ENCODE results near the gene PHYKPL.
"Not testable (repeated sequence)": the region's sequence is repeated elsewhere in the genome, so short reads cannot be mapped to it uniquely, and the experiment has no call there.

Gene PHYKPL

GRCh38 chr5:178238711-178239592, 6.3 kb upstream of the PHYKPL start:
- no peak for DNase-seq

DNA sequence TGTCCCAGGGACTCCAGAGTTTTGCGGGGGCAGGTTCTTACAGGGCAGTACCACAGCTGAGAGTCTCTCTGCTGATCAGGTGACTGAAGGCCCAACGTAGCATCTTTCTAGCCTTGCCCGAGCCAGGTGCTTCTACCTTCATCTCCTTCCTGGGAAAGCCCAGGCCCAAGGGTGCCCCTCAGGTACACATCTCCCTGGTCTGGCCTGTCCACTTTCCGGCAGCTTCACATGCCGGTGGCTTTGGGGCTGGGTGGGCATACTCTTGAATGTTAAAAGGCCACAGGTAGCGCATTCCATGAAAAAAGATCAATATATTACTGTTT, 5.7 kb upstream of the PHYKPL start:
- no peak for DNase-seq

- DNase-seq = no peak
Measured at GRCh38 chr5:178237431-178238312, 5.1 kb upstream of the PHYKPL start.

DNA sequence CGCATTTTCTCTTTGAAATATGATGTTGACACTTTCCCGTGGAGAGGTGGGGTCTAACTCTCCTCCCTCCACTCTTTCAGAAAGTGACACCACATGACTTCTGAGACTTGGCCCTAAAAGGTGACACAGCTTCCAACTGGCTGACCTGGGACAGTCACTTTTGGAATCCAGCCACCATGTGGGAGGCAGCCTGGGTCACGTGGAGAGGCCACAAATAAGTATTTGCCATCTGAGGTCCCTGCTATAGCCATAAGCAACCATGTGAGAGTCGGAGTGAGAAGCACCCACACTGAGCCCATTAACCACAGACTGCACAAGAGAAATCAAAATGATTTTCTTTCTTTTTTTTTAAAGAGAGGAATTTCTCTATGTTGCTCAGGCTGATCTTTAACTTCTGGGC, 4.1 kb upstream of the PHYKPL start:
- DNase-seq = no peak

DNA sequence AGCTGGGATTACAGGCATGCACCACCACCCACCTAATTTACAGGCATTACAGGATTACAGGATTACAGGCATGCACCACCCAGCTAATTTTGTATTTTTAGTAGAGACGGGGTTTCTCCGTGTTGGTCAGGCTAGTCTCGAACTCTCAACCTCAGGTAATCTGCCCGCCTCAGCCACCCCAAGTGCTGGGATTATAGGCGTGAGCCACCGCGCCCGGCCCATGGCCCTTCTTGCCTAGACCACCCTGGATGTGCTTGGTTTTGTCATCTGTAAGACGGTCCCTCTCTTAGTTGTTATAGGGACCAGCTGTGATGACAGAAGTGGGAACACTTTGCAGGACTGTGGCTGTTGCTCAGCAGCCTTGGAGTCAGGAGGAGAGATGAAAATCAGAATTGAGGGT, 3.5 kb upstream of the PHYKPL start:
- DNase-seq = no peak

DNA sequence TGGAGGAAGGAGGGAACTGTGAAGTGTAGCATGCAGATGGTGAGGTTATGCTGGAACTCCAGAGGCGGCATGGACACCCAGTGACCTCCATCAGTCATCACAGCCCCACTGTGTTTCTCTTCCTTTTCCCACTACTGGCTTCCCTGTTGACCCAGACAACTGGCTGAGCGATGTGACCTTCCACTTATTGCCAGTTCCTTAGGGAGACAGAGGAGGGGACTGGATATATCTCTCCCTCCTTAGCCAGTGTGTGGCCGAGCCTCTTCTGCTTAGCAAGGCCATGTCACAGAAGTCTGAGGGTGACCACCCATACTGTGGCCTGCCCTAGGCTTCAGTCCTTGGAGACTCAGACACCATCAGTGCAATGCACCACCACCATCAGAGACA, 3.0 kb upstream of the PHYKPL start:
- no peak for DNase-seq

DNA sequence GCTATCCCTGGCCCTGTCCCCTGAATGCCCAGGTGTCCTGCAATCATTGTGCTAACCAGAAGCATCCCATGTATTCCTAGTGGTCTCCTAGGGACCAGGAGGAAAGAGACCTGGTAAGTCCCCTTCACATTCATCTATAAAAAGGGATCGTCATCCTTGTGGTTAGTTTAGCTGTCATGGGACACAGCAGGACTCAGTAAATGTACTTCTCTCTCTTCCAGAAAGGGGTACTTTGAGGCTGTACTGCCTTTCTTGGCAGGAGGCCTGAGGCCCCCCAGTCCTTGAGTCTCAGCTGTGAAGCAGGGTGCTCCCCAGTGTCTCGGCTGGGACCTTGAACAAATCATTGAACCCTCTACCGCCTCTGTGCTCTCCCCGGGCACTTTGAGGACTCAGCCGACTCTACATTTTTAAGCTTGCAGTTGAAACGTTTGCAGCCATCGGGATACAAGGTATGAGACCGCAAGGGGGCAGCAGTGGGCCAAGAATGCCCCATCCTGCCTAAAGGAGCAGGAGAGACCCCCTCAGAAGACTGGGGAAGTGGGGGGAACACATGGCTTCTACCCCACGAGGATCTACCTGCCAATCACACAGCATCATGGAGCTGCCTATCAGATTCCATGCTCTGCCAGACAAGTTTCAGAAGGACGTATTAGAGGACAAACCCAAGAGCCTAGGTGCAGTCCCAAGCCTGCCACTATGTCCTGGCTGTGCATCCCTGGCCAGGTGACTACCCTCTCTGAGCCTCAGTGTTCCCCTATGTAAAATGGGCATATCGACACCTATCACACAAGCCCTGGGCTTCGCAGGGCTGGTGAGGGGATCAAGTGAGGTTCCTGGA, 2.4 kb upstream of the PHYKPL start:
- peak; percentile 31 for DNase-seq

DNA sequence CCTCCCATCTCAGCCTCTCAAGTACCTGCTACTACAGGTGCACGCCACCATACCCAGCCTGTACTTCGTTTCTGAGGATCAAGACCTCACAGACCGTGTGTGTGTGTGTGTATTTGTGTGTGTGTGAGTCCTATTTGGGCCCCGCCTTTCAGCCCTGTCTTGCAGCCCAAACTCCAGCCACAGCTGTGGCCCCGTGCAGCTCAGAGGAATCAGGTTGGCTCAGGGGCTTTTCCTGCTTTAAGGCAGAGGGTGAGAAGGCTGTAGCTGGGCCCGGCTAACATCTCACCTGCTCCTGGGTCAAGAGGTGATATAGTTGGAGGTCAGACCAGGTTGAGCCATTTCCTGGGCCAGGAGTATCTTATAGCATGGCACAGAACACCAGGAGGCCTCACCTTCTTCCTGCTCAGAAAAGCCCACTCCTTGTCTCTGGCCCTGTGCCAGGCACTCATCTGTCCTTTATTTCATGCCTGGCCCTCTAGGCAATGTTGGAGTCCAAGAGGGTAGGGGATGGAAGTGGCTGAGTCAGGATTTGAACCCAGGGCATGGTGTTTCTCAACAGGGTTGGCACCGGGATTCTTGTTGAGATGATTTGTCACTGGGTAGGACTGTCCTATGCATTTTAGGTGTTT, 1.6 kb upstream of the PHYKPL start:
- no peak for DNase-seq

GRCh38 chr5:178232920-178233429, 373 bp upstream of the PHYKPL start:
- DNase-seq = no peak

GRCh38 chr5:178231539-178232123, 971 bp downstream of the PHYKPL start:
- DNase-seq = no peak

GRCh38 chr5:178230879-178231538, 1.6 kb downstream of the PHYKPL start:
- no peak for DNase-seq

DNA sequence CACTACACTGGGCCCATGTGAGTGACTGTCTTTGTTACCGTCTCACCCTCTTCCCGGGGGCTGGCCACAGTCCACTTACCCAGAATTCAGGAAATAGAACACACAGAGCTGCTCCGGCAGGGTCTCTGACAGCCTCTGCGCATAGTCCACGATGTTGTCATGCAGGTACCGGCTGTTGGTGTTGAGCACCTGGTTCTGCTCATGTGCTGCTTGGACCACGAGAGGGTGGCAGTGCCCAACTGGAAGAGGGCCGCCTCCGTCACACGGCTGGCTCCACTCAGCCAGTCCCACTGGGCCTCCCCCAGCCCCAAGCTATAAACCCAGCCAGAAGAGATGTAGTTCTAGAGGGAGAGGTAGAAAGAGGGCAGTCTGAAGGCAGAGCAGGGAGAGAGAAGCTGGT, 2.7 kb downstream of the PHYKPL start:
- no peak for DNase-seq

DNA sequence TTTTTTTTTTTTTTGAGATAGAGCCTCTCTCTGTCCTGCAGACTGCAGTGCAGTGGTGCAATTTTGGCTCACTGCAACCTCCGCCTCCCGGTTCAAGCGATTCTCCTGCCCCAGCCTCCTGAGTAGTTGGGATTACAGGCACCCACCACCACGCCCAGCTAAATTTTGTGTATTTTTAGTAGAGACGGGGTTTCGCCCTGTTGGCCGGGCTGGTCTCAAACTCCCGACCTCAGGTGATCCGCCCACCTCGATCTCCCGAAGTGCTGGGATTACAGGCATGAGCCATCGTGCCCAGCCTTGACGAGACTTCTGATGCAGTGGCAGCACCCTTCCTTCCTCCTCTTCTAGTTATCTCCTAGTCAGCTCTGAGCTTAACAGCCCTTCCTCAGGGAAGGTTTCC, 3.5 kb downstream of the PHYKPL start:
- not testable (repeated sequence) for DNase-seq

DNA sequence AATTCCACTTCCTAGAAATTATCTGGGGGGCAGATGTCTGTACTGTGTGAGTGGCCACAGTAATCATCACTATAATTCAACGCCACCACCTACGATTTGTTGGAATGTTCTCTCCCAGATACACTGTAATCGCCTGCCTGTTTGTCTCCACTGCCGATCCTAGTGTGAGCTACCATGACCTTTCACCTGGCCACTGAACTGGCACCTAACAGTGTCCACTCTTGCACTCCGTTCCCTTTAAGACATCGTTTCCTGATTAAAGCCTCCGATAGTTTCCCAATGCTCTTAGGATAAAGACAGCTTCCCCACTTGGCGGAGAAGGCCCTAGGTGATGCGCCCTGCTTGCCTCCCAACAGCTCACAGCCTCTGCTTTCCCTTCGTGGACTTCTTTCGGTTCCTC, 4.0 kb downstream of the PHYKPL start:
- no peak for DNase-seq

DNA sequence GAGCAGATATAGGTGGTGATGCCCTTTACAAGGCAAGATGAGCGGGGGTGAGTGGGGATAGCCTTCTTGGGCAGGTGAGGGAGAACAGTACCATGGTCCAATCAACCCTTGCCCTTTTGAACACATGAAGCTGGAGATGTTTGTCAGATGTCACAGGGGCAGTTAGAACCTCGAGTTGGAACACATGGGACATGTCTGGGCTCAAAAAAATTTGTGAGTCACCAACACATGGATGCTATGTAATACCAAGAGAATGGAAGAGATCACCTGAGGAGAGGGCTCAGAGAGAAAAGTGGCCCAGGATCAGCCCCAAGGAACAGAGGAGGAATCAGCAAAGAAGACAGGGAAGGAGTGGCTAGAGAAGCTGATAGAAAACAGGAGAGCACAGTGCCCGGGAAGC, 4.7 kb downstream of the PHYKPL start:
- no peak for DNase-seq

DNA sequence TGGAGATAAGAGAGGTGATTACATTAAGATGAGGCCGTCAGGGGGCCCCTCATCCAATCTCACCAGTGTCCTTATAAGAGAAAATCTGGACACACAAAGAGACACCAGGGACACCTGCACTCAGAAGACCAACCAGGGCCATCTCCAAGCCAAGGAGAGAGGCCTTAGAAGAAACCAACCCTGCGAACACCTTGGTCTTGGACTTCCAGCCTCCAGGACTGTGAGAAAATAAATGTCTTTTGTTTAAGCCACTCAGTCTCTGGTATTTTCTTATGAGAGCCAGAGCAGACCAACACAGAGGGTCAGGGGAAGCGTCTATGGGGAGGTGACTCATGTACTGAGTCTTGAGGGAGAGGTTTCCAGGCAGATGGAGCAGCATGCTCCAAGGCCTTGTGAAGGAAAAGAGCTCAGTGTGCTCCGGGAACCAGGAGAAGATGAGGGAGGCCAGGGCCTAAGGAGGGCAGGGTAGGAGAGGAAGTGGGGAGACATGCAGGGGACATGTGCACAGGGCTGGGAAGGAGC, 5.4 kb downstream of the PHYKPL start:
- no peak for DNase-seq

GRCh38 chr5:178225174-178225573, 7.4 kb downstream of the PHYKPL start:
- no peak for DNase-seq

DNA sequence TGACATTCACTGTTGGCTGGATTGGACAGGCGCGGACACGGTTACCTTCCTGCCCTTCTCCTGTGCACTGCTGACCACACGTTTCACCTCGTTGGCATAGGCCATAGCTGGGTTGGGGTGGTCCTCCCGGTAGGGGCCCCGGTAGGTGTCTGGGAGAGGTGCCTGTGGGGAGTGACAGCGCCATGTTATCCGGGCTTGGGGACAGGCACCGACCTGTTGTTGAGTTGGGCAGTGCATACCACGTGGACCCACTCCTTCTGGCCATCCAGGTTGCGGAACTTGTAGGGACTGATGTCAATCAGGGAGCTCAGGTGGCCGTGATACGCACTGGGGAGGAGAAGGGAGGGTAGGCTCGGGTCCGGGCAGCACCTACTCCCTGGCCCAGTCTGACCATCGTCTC, 8.2 kb downstream of the PHYKPL start:
- DNase-seq = no peak

GRCh38 chr5:178223828-178224335, 8.7 kb downstream of the PHYKPL start:
- DNase-seq = no peak

DNA sequence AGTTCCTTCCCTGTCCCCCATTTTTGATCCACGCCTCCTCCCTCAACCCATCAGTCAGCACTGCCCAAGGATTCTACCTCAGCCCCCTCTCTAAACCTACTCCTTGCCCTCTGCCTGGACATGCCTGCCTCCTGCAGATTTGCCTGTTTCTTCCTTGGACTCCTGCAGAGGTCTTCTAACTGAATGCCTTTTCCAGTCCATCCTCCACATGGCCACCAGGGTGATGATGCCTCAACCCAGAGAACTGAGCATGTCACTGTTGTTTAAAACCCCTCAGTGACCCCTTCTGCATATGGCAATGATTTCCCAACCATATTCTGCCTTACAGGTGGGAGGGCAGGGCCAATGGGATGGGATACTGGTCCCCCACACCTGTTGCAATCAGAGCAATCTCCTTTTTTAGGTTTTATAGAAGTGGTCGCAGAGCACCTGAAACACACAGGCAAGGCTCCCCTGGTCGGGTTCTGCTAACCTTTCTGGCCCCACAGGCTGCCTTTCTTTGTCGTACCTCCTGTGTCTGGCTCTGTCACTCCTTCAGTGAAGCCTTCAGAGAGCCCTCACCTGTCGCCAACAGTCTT, 9.3 kb downstream of the PHYKPL start:
- DNase-seq = no peak

DNA sequence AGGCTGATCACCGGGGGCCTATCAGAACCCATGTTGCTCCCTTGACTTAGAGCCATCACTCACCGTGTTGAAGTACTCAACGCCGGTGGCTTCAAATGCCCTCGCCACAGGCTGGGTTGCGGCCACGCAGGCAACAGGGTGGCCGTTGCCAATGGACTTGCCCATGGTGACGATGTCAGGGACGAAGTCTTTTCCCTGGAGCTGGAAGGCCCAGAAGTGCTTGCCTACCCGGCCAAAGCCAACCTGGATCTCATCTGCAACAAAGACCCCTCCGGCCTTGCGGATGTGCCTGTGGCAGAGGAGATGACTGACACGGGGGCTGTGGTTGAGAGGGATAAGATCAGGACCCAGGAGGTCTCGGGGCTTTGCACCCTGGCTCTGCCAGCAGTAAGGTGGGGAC, 10.3 kb downstream of the PHYKPL start:
- DNase-seq = no peak

Measured in NCI-H1092 treated with DMSO at 0.1 percent for 48 hours (cell line).